ENCODE data around the gene RHOXF2. TPM values are rescaled to one million over a fixed set of nuclear protein-coding genes. Genes with fewer than 3 reads are reported as not detected.
"Not testable (repeated sequence)": the region's sequence is repeated elsewhere in the genome, so short reads cannot be mapped to it uniquely, and the experiment has no call there.

RHOXF2 gene
- total RNA-seq (ENCODE audit: low replicate concordance), result not detected in 2 replicates

- H3K27me3 Mint-ChIP-seq (ENCODE audit: insufficient read depth, low read depth); H3K4me3 ChIP-seq; H3K36me3 ChIP-seq; H3K4me2 ChIP-seq; H2AFZ ChIP-seq (replicated peaks); H3K9me3 ChIP-seq (ENCODE audit: low read depth); H3K4me1 ChIP-seq; DNase-seq (ENCODE audit: low spot score); H3K36me3 Mint-ChIP-seq; H3F3A ChIP-seq (ENCODE audit: low read depth); H3K4me3 Mint-ChIP-seq; H4K20me1 ChIP-seq (ENCODE audit: low read depth); H3K27ac Mint-ChIP-seq; H3K9ac ChIP-seq; H3K27me3 ChIP-seq; H3K27ac ChIP-seq; H3K4me1 Mint-ChIP-seq; H3K79me2 ChIP-seq (ENCODE audit: low read depth); H3K9me3 Mint-ChIP-seq: not testable (repeated sequence)
Observed at GRCh38 chrX:120158313-120158712, at the start of gene RHOXF2. RHOXF2 (plus strand) TSS chrX:120158613; CDS start chrX:120158751, 138 bp downstream.

GRCh38 chrX:120109378-120109777 is 49.0 kb upstream of the RHOXF2 start:
- H3K9me3 Mint-ChIP-seq, result peaks cover under 1% of the 10 kb centered on the region
- H3K27ac Mint-ChIP-seq, result no peak overlapping the region
- Histone ChIP-seq H3K9me3 (ENCODE audit: low read depth) (no peaks in the 10 kb centered on the region), H2AFZ (replicated peaks) (no peak overlapping the region), H3K27me3 (no peaks in the 10 kb centered on the region), H3K9ac (no peak overlapping the region), H3K36me3 (no peaks in the 10 kb centered on the region), H4K20me1 (ENCODE audit: low read depth) (no peaks in the 10 kb centered on the region), H3K4me1 (no peaks in the 10 kb centered on the region), H3F3A (ENCODE audit: low read depth) (no peaks in the 10 kb centered on the region), H3K4me2 (no peak overlapping the region), H3K79me2 (ENCODE audit: low read depth) (no peaks in the 10 kb centered on the region), H3K27ac (no peak overlapping the region), H3K4me3 (no peak overlapping the region)
- no peak overlapping the region for H3K4me3 Mint-ChIP-seq
- no peaks in the 10 kb centered on the region for H3K36me3 Mint-ChIP-seq
- DNase-seq (ENCODE audit: low spot score), result no peak
- no peaks in the 10 kb centered on the region for H3K4me1 Mint-ChIP-seq
- H3K27me3 Mint-ChIP-seq (ENCODE audit: insufficient read depth, low read depth), result peaks cover 3% of the 10 kb centered on the region
- TF ChIP-seq CTCF (IDR thresholded peaks at IDR 0.05) (no peak), EZH2 (IDR thresholded peaks at IDR 0.05) (no peak), EZH2phosphoT487 (IDR thresholded peaks at IDR 0.05) (no peak)

- no peaks in the 10 kb centered on the region for H3K9me3 ChIP-seq (ENCODE audit: low read depth)
- no peak for DNase-seq (ENCODE audit: low spot score)
- no peaks in the 10 kb centered on the region for H3K4me1 ChIP-seq
- H3K27me3 ChIP-seq, result no peaks in the 10 kb centered on the region
- Mint-ChIP-seq H3K27me3 (ENCODE audit: insufficient read depth, low read depth) (no peaks in the 10 kb centered on the region), H3K4me1 (no peaks in the 10 kb centered on the region), H3K9me3 (peaks cover 4% of the 10 kb centered on the region), H3K36me3 (no peaks in the 10 kb centered on the region), H3K4me3 (no peak overlapping the region), H3K27ac (no peak overlapping the region)
- H3K4me2 ChIP-seq, result no peak overlapping the region
- H3K79me2 ChIP-seq (ENCODE audit: low read depth), result no peaks in the 10 kb centered on the region
- no peaks in the 10 kb centered on the region for H4K20me1 ChIP-seq (ENCODE audit: low read depth)
- H3K27ac ChIP-seq, result no peak overlapping the region
- TF ChIP-seq EZH2 (IDR thresholded peaks at IDR 0.05) (no peak), EZH2phosphoT487 (IDR thresholded peaks at IDR 0.05) (no peak)
- no peaks in the 10 kb centered on the region for H3K36me3 ChIP-seq
- no peak overlapping the region for H2AFZ ChIP-seq (replicated peaks)
- H3K9ac ChIP-seq, result no peak overlapping the region
- H3F3A ChIP-seq (ENCODE audit: low read depth), result no peaks in the 10 kb centered on the region
- no peak overlapping the region for H3K4me3 ChIP-seq
Observed at GRCh38 chrX:120111611-120112010, 46.8 kb upstream of the RHOXF2 start.

- Histone ChIP-seq H4K20me1 (ENCODE audit: low read depth) (no peaks in the 10 kb centered on the region), H3K79me2 (ENCODE audit: low read depth) (no peaks in the 10 kb centered on the region), H2AFZ (replicated peaks) (no peak within 1 kb of the TSS), H3K27me3 (no peaks in the 10 kb centered on the region), H3K27ac (no peak within 1 kb of the TSS), H3K4me3 (no peak within 1 kb of the TSS), H3K36me3 (no peaks in the 10 kb centered on the region), H3F3A (ENCODE audit: low read depth) (no peaks in the 10 kb centered on the region), H3K9me3 (ENCODE audit: low read depth) (no peaks in the 10 kb centered on the region), H3K9ac (no peak within 1 kb of the TSS), H3K4me2 (no peak within 1 kb of the TSS), H3K4me1 (no peaks in the 10 kb centered on the region)
- Mint-ChIP-seq H3K27me3 (ENCODE audit: insufficient read depth, low read depth) (no peaks in the 10 kb centered on the region), H3K36me3 (no peaks in the 10 kb centered on the region), H3K4me1 (no peaks in the 10 kb centered on the region), H3K27ac (no peak within 1 kb of the TSS), H3K9me3 (peaks cover 4% of the 10 kb centered on the region), H3K4me3 (no peak within 1 kb of the TSS)
- TF ChIP-seq CTCF (IDR thresholded peaks at IDR 0.05), result no peak
- no peak for TF ChIP-seq EZH2phosphoT487 (IDR thresholded peaks at IDR 0.05)
- TF ChIP-seq EZH2 (IDR thresholded peaks at IDR 0.05), result no peak
- DNase-seq (ENCODE audit: low spot score), result no peak
Observed at GRCh38 chrX:120115438-120115963, 42.9 kb upstream of the RHOXF2 start, which contains the start of gene RHOXF1. RHOXF1 (minus strand) TSS chrX:120115913; CDS start chrX:120115862, 51 bp downstream.
